GM23338 (cell line): ENCODE measurements around the gene GYS2. TPM values are rescaled to one million over a fixed set of nuclear protein-coding genes. Genes with fewer than 3 reads are reported as not detected.
A peak's percentile ranks its signal among the peaks of the same experiment; 100 is the strongest.

Experiments used
- ATAC-seq: fragments of 200-7000 bp; cut with Tn5 transposase; 3 replicates; pipeline ENCODE4 v1.9.1; 2020
- DNase-seq: peaks from one replicate; pipeline ENCODE4 v3.0.0-alpha.2; 2015; ENCODE audit warnings: low spot score
- H2AFZ ChIP-seq: fragments of 200-600 bp; sonication (generic); 2 replicates; pipeline ENCODE4 v1.8.0; 2016; ENCODE audit warnings: antibody characterized with exemption, mild to moderate bottlenecking, moderate library complexity
- H3F3A ChIP-seq: fragments of 200-600 bp; sonication (generic); replicated peaks from 2 replicates; pipeline ENCODE4 v1.8.0; 2017; ENCODE audit warnings: antibody characterized with exemption, mixed run types, low read depth
- H3K27ac ChIP-seq: fragments of 200-600 bp; sonication (generic); 2 replicates; pipeline ENCODE4 v1.6.1; 2016; ENCODE audit warnings: low read depth
- H3K27me3 ChIP-seq: fragments of 200-600 bp; sonication (generic); 2 replicates; pipeline ENCODE4 v1.8.0; 2016; ENCODE audit warnings: mild to moderate bottlenecking, mixed run types, moderate library complexity; ENCODE audit not compliant: insufficient read depth
- H3K36me3 ChIP-seq: fragments of 200-600 bp; sonication (generic); 2 replicates; pipeline ENCODE4 v1.8.0; 2016; ENCODE audit warnings: mild to moderate bottlenecking; ENCODE audit not compliant: insufficient read depth
- H3K4me1 ChIP-seq: fragments of 200-600 bp; sonication (generic); 2 replicates; pipeline ENCODE4 v1.8.0; 2016; ENCODE audit warnings: mild to moderate bottlenecking, moderate library complexity; ENCODE audit not compliant: insufficient read depth
- H3K4me2 ChIP-seq: fragments of 200-600 bp; sonication (generic); 2 replicates; pipeline ENCODE4 v1.7.1; 2017; ENCODE audit warnings: mixed run types
- H3K4me3 ChIP-seq: fragments of 200-600 bp; sonication (generic); 2 replicates; pipeline ENCODE4 v1.6.1; 2016; ENCODE audit warnings: mixed run types
- H3K79me2 ChIP-seq: fragments of 200-600 bp; sonication (generic); replicated peaks from 2 replicates; pipeline ENCODE4 v1.8.0; 2017; ENCODE audit warnings: mild to moderate bottlenecking; ENCODE audit not compliant: insufficient read depth
- H3K9me2 ChIP-seq: fragments of 200-600 bp; sonication (generic); 2 replicates; pipeline ENCODE4 v1.8.0; 2017; ENCODE audit not compliant: insufficient read depth
- H4K20me1 ChIP-seq: fragments of 200-600 bp; sonication (generic); replicated peaks from 2 replicates; pipeline ENCODE4 v1.8.0; 2017; ENCODE audit warnings: mild to moderate bottlenecking; ENCODE audit not compliant: insufficient read depth
- H3K27ac Mint-ChIP-seq: 2 replicates; pipeline ENCODE4 v1.8.0; 2020; ENCODE audit warnings: inconsistent platforms, mild to moderate bottlenecking, moderate library complexity, mixed read lengths
- H3K27me3 Mint-ChIP-seq: 3 replicates; pipeline ENCODE4 v1.8.0; 2022; ENCODE audit warnings: low read depth, mild to moderate bottlenecking, moderate library complexity, mixed read lengths, inconsistent platforms; ENCODE audit not compliant: insufficient read depth, poor library complexity
- H3K36me3 Mint-ChIP-seq: 3 replicates; pipeline ENCODE4 v1.8.0; 2021; ENCODE audit warnings: low read depth, mild to moderate bottlenecking, inconsistent platforms, moderate library complexity, mixed read lengths
- H3K4me1 Mint-ChIP-seq: 3 replicates; pipeline ENCODE4 v1.8.0; 2020; ENCODE audit warnings: mild to moderate bottlenecking, inconsistent platforms, mixed read lengths
- H3K4me3 Mint-ChIP-seq: 3 replicates; pipeline ENCODE4 v1.8.0; 2021; ENCODE audit warnings: moderate library complexity, mild to moderate bottlenecking, inconsistent platforms, mixed read lengths
- H3K9me3 Mint-ChIP-seq: 3 replicates; pipeline ENCODE4 v1.8.0; 2020; ENCODE audit warnings: moderate library complexity, mild to moderate bottlenecking, inconsistent platforms, mixed read lengths
- CTCF ChIP-seq, 2 experiments: fragments of 200-600 bp in 1 of 2; sonication (generic) in 1 of 2; conservative IDR thresholded peaks; 2 replicates each; pipeline versions ENCODE4 v1.5.1 to v1.6.1; 2016 to 2017; ENCODE audit warnings: antibody characterized with exemption in 2 of 2, low read depth in 2 of 2, mild to moderate bottlenecking in 2 of 2, moderate library complexity in 1 of 2
- EZH2 ChIP-seq: fragments of 200-600 bp; sonication (generic); IDR thresholded peaks from one replicate; pipeline ENCODE4 v1.8.0; 2017; ENCODE audit warnings: antibody characterized with exemption, mild to moderate bottlenecking, low read depth; ENCODE audit not compliant: unreplicated experiment
- EZH2phosphoT487 ChIP-seq: fragments of 200-600 bp; sonication (generic); IDR thresholded peaks from one replicate; pipeline ENCODE4 v1.8.1; 2018; ENCODE audit warnings: antibody characterized with exemption; ENCODE audit not compliant: unreplicated experiment
- JUNB ChIP-seq: IDR thresholded peaks from one replicate; pipeline ENCODE4 v1.6.1; 2016; ENCODE audit warnings: antibody characterized with exemption; ENCODE audit not compliant: unreplicated experiment
- POLR2AphosphoS5 ChIP-seq: IDR thresholded peaks from 2 replicates; pipeline ENCODE4 v1.6.1; 2016; ENCODE audit warnings: antibody characterized with exemption, low read depth
- REST ChIP-seq: IDR thresholded peaks from one replicate; pipeline ENCODE4 v1.6.1; 2018; ENCODE audit warnings: antibody characterized with exemption; ENCODE audit not compliant: unreplicated experiment
- STAT1 ChIP-seq: IDR thresholded peaks from one replicate; pipeline ENCODE4 v1.6.1; 2016; ENCODE audit warnings: antibody characterized with exemption; ENCODE audit not compliant: unreplicated experiment
- ZNF114 ChIP-seq: fragments of 250-450 bp; sonication (Bioruptor Pico); IDR thresholded peaks from 2 replicates; pipeline ENCODE4 v1.5.0; 2020; ENCODE audit warnings: mild to moderate bottlenecking, moderate library complexity
- ZNF331 ChIP-seq: fragments of 250-450 bp; sonication (Bioruptor Pico); IDR thresholded peaks from 2 replicates; pipeline ENCODE4 v1.5.0; 2020; ENCODE audit warnings: low read depth, mild to moderate bottlenecking, moderate library complexity
- polyA plus RNA-seq: library from polyadenylated mRNA; unstranded; fragments of >200 nt; fragmentation: Nextera tagmentation; extraction: Ambion mirVana; gene quantifications from 2 replicates; pipeline ENCODE4 v1.2.1, GENCODE V29; 2016
- total RNA-seq: library from RNA; depleted of rRNA; stranded (reverse); fragments of >200 nt; shearing (Covaris generic); gene quantifications from 2 replicates; pipeline ENCODE4 v1.2.3, GENCODE V29; 2014

GYS2 gene
- total and polyA plus RNA-seq, 2 experiments from 2014 or later, result not detected

GRCh38 chr12:21526053-21526452 is 78.6 kb downstream of the GYS2 start, which contains the start of gene SPX:
Gene SPX, plus strand, starts transcription at chr12:21526296. Its CDS starts 177 bp downstream, at chr12:21526473.
- peak within 1 kb of the TSS; percentile 75 for H3K4me3 Mint-ChIP-seq
- Histone ChIP-seq H2AFZ (peak within 1 kb of the TSS; percentile 87), H4K20me1 (no peaks in the 10 kb centered on the region), H3K79me2 (no peaks in the 10 kb centered on the region), H3K36me3 (no peaks in the 10 kb centered on the region), H3K27me3 (peaks cover 56% of the 10 kb centered on the region), H3K4me1 (peaks cover 5% of the 10 kb centered on the region), H3K4me2 (peak within 1 kb of the TSS; percentile 83), H3K9me2 (no peaks in the 10 kb centered on the region), H3K27ac (no peak within 1 kb of the TSS), H3F3A (no peaks in the 10 kb centered on the region), H3K4me3 (peak within 1 kb of the TSS; percentile 80)
- H3K27ac Mint-ChIP-seq, result no peak within 1 kb of the TSS
- TF ChIP-seq EZH2, result no peak
- TF ChIP-seq REST, result no peak
- TF ChIP-seq ZNF114, result no peak
- TF ChIP-seq JUNB, result no peak
- H3K4me1 Mint-ChIP-seq, result peaks cover 12% of the 10 kb centered on the region; the same call in 2 of the 3 replicates
- no peaks in the 10 kb centered on the region for H3K36me3 Mint-ChIP-seq
- peaks cover 17% of the 10 kb centered on the region for H3K27me3 Mint-ChIP-seq
- DNase-seq (no peak), ATAC-seq (no peak)
- peaks cover 3% of the 10 kb centered on the region; the same call in 1 of the 3 replicates for H3K9me3 Mint-ChIP-seq

- Mint-ChIP-seq H3K36me3 (no peaks in the 10 kb centered on the region), H3K27me3 (peaks cover 10% of the 10 kb centered on the region), H3K27ac (no peak overlapping the region), H3K4me1 (peaks cover 9% of the 10 kb centered on the region; the same call in 2 of the 3 replicates), H3K9me3 (peaks cover 3% of the 10 kb centered on the region; the same call in 1 of the 3 replicates), H3K4me3 (no peak overlapping the region)
- Histone ChIP-seq H3K9me2 (no peaks in the 10 kb centered on the region), H3K27me3 (peaks cover 27% of the 10 kb centered on the region), H3K36me3 (no peaks in the 10 kb centered on the region), H3K4me1 (peaks cover 5% of the 10 kb centered on the region), H3K4me3 (no peak overlapping the region), H3K79me2 (no peaks in the 10 kb centered on the region), H3K27ac (no peak overlapping the region), H3K4me2 (no peak overlapping the region), H4K20me1 (no peaks in the 10 kb centered on the region), H3F3A (no peaks in the 10 kb centered on the region), H2AFZ (no peak overlapping the region)
- no peak for DNase-seq
- no peak for ATAC-seq
- no peak for TF ChIP-seq CTCF (conservative IDR thresholded peaks at IDR 0.05; ENCODE audit: low read depth in 2 of 2)
- TF ChIP-seq JUNB, result no peak
- no peak for TF ChIP-seq EZH2
- TF ChIP-seq STAT1, result no peak
- no peak for TF ChIP-seq REST
- TF ChIP-seq ZNF331, result no peak
- TF ChIP-seq EZH2phosphoT487, result no peak
- TF ChIP-seq POLR2AphosphoS5, result no peak
Observed at GRCh38 chr12:21523148-21523547, 81.5 kb downstream of the GYS2 start.
